Prostate gland (tissue), 2 donors: ENCODE data around the gene SH3PXD2A. TPM values are rescaled to one million over a fixed set of nuclear protein-coding genes. Genes with fewer than 3 reads are reported as not detected.

Source experiments
- DNase-seq: peaks from one replicate; pipeline ENCODE4 v3.0.0-alpha.2; 2019; ENCODE audit warnings: low spot score
- H3K27ac ChIP-seq, 2 donors: fragments of 200-600 bp; sonication (generic); 2 replicates each; pipeline ENCODE4 v1.5.1; 2017 to 2019
- H3K27me3 ChIP-seq: fragments of 200-600 bp; sonication (generic); replicated peaks from 2 replicates; pipeline ENCODE4 v1.5.1; 2019; ENCODE audit not compliant: insufficient read depth
- H3K36me3 ChIP-seq, 2 donors: fragments of 200-600 bp; sonication (generic); 1 replicate in 1 of 2; 2 replicates in 1 of 2; pipeline versions ENCODE4 v1.5.1 to v1.8.1; 2017 to 2019
- H3K4me1 ChIP-seq: fragments of 200-600 bp; sonication (generic); replicated peaks from 2 replicates; pipeline ENCODE4 v1.5.1; 2019
- H3K4me3 ChIP-seq, 2 donors: fragments of 200-600 bp; sonication (generic); 2 replicates each; pipeline ENCODE4 v1.5.1; 2017 to 2019
- H3K9me3 ChIP-seq: fragments of 200-600 bp; sonication (generic); 2 replicates; pipeline ENCODE4 v1.5.1; 2017
- POLR2A ChIP-seq: fragments of 450-650 bp; IDR thresholded peaks from one replicate; pipeline ENCODE4 v1.6.1; 2016; ENCODE audit warnings: antibody characterized with exemption, mild to moderate bottlenecking
- POLR2AphosphoS5 ChIP-seq: sonication (generic); formaldehyde crosslinking; IDR thresholded peaks from one replicate; pipeline ENCODE4 v1.6.1; 2017; ENCODE audit warnings: antibody characterized with exemption
- WGBS: methylation state at CpG from one replicate; pipeline ENCODE4 v1.1.5; 2018; 5-methylcytosine and 5-hydroxymethylcytosine counted together
- intact Hi-C: fragments of 100-400 bp; cut with DNase I; formaldehyde crosslinking; loops from one replicate; pipeline ENCODE4 v1.14.2; 2022
- total RNA-seq, 2 donors: library from RNA; depleted of rRNA; stranded (reverse); fragments of >200 nt; gene quantifications; one replicate each; pipeline ENCODE4 v1.1.0, GENCODE V29; 2016
- TF ChIP-seq, protein P1 (sequence below), 4 experiments: fragments of 200-600 bp in 2 of 4; fragments of 450-650 bp in 2 of 4; sonication (generic) in 2 of 4; IDR thresholded peaks; 1 replicate in 3 of 4; 2 replicates in 1 of 4; pipeline ENCODE4 v1.5.1; 2016 to 2019; ENCODE audit warnings: antibody characterized with exemption in 4 of 4, mild to moderate bottlenecking in 2 of 4, moderate library complexity in 2 of 4

SH3PXD2A gene
- total RNA-seq, 2 donors from 2014 or later, result 14.2 to 26.4 TPM

GRCh38 chr10:103677486-103678177, 177.7 kb downstream of the SH3PXD2A start:
- intact Hi-C loops, result no loop called here
- TF ChIP-seq, protein P1, sequence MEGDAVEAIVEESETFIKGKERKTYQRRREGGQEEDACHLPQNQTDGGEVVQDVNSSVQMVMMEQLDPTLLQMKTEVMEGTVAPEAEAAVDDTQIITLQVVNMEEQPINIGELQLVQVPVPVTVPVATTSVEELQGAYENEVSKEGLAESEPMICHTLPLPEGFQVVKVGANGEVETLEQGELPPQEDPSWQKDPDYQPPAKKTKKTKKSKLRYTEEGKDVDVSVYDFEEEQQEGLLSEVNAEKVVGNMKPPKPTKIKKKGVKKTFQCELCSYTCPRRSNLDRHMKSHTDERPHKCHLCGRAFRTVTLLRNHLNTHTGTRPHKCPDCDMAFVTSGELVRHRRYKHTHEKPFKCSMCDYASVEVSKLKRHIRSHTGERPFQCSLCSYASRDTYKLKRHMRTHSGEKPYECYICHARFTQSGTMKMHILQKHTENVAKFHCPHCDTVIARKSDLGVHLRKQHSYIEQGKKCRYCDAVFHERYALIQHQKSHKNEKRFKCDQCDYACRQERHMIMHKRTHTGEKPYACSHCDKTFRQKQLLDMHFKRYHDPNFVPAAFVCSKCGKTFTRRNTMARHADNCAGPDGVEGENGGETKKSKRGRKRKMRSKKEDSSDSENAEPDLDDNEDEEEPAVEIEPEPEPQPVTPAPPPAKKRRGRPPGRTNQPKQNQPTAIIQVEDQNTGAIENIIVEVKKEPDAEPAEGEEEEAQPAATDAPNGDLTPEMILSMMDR (IDR thresholded peaks at IDR 0.05), result no peak
- TF ChIP-seq POLR2AphosphoS5 (no peak), POLR2A (no peak)

GRCh38 chr10:103676851-103677417, 178.4 kb downstream of the SH3PXD2A start:
- Histone ChIP-seq H3K27me3 (no peaks in the 10 kb centered on the region), H3K9me3 (no peaks in the 10 kb centered on the region), H3K4me1 (peaks cover 3% of the 10 kb centered on the region), H3K27ac (peak overlapping the region; percentile 69), H3K36me3 (no peaks in the 10 kb centered on the region), H3K4me3 (no peak overlapping the region)
- TF ChIP-seq POLR2AphosphoS5 (no peak), POLR2A (no peak)
- TF ChIP-seq, protein P1 (IDR thresholded peaks at IDR 0.05), result no peak
- intact Hi-C loops, result no loop called here
- 49% methylated on average over 16 of the region's 16 CpGs for WGBS
- DNase-seq, result no peak

More at GRCh38 chr10:103677486-103678177, 177.7 kb downstream of the SH3PXD2A start:
- no peak for DNase-seq
- H3K27ac ChIP-seq, result peak overlapping the region; percentile 69
- H3K4me3 ChIP-seq, result no peak overlapping the region
- H3K9me3 ChIP-seq, result no peaks in the 10 kb centered on the region
- H3K27me3 ChIP-seq, result no peaks in the 10 kb centered on the region
- 41% methylated on average over 13 of the region's 13 CpGs for WGBS
- peaks cover 3% of the 10 kb centered on the region for H3K4me1 ChIP-seq
- H3K36me3 ChIP-seq, result no peaks in the 10 kb centered on the region

DNA sequence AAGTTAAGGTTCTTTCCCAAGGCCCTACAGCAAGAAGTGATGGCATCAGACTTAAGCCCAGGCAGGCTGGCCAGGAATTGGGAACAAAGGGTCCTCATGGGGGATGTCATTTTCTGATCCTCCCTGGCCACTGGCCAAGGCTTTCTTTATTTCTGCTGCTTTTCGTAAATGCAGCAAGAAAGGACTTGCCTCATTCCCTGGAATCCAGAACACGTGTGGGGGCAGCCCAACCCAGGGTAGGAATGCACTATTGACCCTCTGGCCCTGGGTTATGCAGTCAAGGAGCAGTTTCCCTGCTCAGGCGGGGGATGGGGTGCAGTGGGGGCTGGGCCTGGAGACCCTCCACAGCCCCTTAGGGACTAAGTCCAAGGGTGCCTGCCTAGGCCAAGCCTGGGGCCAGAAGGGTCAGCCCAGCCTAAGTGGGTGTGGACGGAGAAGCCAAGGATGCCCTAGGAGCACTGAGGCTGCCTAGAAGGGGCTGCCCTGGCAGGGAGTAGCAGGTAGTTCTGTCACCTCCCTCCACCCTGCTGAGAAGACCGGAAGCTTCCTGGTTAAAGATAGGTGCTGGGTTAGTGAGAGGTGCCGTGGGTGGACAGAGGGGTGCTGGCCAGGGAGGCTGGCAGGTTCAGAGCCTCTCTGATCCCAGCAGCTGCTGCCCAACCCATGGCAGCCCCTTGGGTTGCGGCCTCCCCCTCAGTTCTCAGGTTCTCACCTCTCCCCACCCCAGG, 179.2 kb downstream of the SH3PXD2A start:
- peaks cover 3% of the 10 kb centered on the region for H3K4me1 ChIP-seq
- peak; percentile 74 for DNase-seq
- no peaks in the 10 kb centered on the region for H3K27me3 ChIP-seq
- WGBS, result 59% methylated on average over 7 of the region's 7 CpGs
- intact Hi-C loops, result no loop called here
- no peak overlapping the region for H3K4me3 ChIP-seq
- no peaks in the 10 kb centered on the region for H3K36me3 ChIP-seq
- H3K27ac ChIP-seq, result peak overlapping the region; percentile 69
- TF ChIP-seq POLR2AphosphoS5, result peak; percentile 61
- TF ChIP-seq, protein P1 (IDR thresholded peaks at IDR 0.05), result no peak
- no peaks in the 10 kb centered on the region for H3K9me3 ChIP-seq

GRCh38 chr10:103673606-103674005, 181.8 kb downstream of the SH3PXD2A start:
- TF ChIP-seq POLR2A (no peak), POLR2AphosphoS5 (no peak)
- TF ChIP-seq, protein P1 (IDR thresholded peaks at IDR 0.05), result no peak
- Histone ChIP-seq H3K27me3 (no peaks in the 10 kb centered on the region), H3K36me3 (no peaks in the 10 kb centered on the region), H3K9me3 (no peaks in the 10 kb centered on the region), H3K4me1 (peaks cover 3% of the 10 kb centered on the region), H3K4me3 (no peak overlapping the region), H3K27ac (no peak overlapping the region)
- intact Hi-C loops, result no loop called here
- 32% methylated on average over 3 of the region's 3 CpGs for WGBS
- no peak for DNase-seq
